HCEC 1CT (cell line): ENCODE data around the gene NID2.

ENCODE experiments used
- DNase-seq: peaks from one replicate; pipeline ENCODE4 v3.0.0-alpha.2; 2017

The NID2 gene

GRCh38 chr14:52052288-52052943 lies 16.4 kb downstream of the NID2 start:
- peak; percentile 80 for DNase-seq

GRCh38 chr14:52051871-52052270 lies 17.0 kb downstream of the NID2 start:
- DNase-seq, result peak; percentile 69

GRCh38 chr14:52051251-52051650 lies 17.6 kb downstream of the NID2 start:
- DNase-seq, result no peak

DNA sequence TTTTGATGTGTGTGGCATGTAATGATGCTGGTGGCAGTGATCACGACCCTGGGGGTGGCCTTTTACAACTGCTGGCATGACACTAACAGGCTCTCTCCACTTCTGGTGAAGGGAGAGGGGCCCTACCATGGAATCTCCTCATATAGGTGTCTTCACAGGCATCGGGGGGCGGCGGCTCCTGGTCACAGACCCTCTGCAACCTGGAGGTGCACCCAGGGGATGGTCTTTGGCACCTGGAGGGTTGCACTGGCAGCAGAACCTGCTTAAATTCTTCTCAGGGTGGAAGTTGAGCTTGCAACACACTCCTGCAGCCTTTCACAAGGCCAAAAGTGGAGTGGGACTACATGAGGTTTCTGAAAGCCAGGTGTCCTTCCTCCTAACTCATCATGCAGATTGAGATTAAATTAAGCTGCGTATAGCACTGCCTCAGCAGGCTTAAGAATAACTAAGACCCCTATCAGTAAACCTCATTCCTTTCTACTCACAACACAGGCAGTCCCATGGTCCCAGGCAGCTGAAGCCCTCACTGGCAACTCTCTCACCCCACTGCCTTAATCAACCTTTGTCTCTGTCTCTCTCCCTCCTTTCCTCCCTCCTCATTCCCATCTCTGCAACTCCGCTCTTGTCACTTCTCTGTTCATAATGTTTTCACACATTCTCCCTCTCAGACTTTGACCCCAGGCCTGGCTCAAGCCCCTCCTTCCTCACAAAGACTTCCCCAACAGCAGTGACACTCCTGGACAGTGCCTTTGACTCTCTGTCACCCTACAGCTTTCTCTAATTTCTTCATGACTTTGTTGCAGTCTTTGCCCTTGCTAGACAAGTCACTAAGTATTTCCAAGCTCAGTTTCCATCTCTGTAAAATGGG lies 18.9 kb downstream of the NID2 start:
- DNase-seq, result no peak

DNA sequence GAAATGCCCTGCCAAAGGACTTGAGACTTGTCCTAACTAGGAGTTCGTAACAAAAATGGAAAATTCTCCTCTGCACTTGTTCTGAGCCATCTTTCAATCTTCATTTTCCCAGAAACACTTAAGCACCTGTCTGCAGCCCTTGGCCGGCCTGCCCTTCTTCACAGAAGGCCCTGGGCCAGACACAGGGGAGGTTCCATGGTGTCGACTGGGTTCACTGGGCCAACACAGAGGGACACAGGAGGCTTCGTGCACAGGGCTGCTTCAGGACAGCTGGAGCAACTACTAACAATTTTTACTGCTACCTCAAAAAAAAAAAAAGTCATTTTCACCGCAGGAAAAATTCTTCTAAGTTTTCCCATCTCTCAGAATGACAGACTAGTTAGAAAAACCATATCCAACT lies 19.6 kb downstream of the NID2 start:
- no peak for DNase-seq

DNA sequence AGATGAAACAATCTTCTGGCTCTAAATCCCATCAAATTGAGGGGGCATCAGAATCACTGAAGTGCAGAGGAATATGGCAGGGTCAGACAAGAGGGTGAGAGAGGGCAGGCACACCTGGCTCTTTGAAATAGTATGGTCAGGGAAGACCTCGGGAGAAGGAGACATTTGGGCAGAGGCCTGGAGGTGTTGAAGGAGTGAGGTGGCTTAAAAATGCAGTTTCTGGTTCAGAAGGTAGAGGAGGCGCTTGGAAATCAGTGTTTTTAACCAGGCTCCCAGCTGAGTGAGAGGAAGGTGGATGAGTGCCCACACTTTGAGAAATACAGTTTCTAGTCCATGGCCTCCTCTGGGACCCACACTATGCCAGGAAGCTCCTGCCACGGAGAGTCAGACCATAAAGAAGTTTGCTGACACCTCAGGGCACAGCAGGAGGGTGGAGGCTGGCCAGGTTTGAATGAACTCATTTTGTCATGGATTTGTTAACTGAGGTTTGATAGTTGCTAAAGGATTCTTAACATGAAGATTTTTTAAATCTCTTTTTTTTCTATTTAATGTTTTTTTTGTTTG lies 20.1 kb downstream of the NID2 start:
- DNase-seq, result no peak

DNA sequence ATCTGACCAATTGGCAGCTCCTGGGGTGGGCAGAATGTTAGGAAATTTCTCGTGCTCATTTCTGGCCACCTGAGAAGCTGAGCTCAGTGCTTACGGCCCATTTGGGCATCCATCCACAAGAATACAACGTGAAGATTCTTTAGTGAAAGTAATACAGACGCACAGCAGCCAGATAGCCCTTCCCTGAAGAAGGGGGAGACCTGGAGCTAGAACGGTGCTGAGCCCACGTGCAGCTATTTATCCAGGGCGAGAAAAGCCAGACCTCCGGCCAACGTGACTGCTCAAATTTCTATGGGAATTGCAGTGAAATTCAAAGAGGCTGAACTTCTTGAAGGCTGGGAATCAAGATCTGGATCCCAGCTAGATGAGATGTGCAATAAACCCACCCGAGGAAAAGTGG lies 20.7 kb downstream of the NID2 start:
- DNase-seq, result no peak

- DNase-seq, result no peak
Observed at GRCh38 chr14:52046376-52046917, 22.4 kb downstream of the NID2 start.

GRCh38 chr14:52044791-52045522 lies 23.9 kb downstream of the NID2 start:
- DNase-seq, result peak; percentile 96

- DNase-seq, result peak; percentile 26
Observed at GRCh38 chr14:52043690-52044089, 25.2 kb downstream of the NID2 start.

GRCh38 chr14:52042371-52043289 lies 26.2 kb downstream of the NID2 start:
- no peak for DNase-seq

- DNase-seq, result no peak
Observed at GRCh38 chr14:52040598-52040997, 28.3 kb downstream of the NID2 start.

GRCh38 chr14:52039124-52039815 lies 29.6 kb downstream of the NID2 start:
- DNase-seq, result no peak

DNA sequence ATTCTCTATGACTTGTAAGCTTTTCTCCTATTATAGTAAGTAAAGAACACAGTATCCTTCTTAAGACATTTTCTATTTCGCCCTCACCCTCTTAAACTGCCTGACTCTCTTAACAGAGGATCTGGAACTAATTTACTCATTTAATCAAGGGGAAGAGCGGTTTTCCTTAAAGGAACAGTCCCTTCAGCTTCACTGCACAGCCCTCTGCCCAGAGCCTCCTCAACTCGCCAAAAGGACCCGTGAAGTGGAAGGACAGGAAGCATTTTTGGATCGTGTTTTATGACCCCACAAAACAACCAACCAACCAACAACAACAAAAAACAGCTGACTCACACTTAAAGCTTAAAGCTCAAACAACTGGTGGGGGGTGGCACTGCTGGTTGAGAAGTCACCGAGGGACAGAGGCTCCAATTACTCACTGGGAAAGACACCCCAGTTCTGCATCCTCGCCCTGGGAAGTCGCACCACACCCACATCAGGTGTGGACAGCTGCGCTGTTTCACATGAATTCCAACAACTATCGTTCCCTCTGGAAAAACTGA lies 35.7 kb downstream of the NID2 start:
- DNase-seq, result peak; percentile 43

GRCh38 chr14:52032204-52032801 lies 36.6 kb downstream of the NID2 start:
- DNase-seq, result peak; percentile 29

GRCh38 chr14:52031781-52032180 lies 37.1 kb downstream of the NID2 start:
- DNase-seq, result peak; percentile 57

GRCh38 chr14:52029881-52030280 lies 39.0 kb downstream of the NID2 start:
- no peak for DNase-seq

GRCh38 chr14:52026901-52027300 lies 42.0 kb downstream of the NID2 start:
- DNase-seq, result no peak

- no peak for DNase-seq
Observed at GRCh38 chr14:52026017-52026660, 42.7 kb downstream of the NID2 start.

DNA sequence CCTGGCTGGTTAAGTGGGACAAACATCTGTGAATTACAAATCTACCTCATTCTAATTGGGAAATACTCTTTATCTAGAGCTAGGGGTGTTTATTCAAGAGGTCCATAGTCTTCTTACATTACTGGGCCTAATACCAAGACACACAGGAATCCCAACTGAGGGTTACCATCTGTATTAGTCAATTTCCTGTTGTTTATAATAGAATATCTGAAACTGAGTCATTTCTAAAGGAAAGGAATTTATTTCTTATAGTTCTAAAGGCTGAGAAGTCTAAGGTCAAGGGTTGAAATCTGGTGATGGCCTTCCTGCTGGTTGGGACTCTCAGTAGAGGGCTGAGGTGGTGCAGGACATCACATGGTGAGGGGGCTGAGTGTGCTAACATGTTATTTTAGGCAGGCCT lies 43.5 kb downstream of the NID2 start:
- peak; percentile 98 for DNase-seq
